SK-N-SH (cell line): ENCODE data around the gene PARP14. TPM values are rescaled to one million over a fixed set of nuclear protein-coding genes. Genes with fewer than 3 reads are reported as not detected.
A peak's percentile ranks its signal among the peaks of the same experiment; 100 is the strongest.

ENCODE experiments used
- CTCF ChIA-PET: fragments of 300-600, 350-600 bp; formaldehyde crosslinking; extraction: SDS; loops from one replicate; lab custom pipeline; 2021; lab: Yijun Ruan, JAX
- POLR2A ChIA-PET: fragments of 350-600 bp; sonication (Branson Sonifier 250); formaldehyde crosslinking; extraction: SDS; loops from one replicate; lab custom pipeline; 2020; ENCODE audit warnings: antibody characterized with exemption, inconsistent platforms; lab: Yijun Ruan, JAX
- DNase-seq: peaks from one replicate; pipeline ENCODE4 v3.0.0; 2012
- H2AFZ ChIP-seq: fragments of 200-600 bp; sonication (generic); 2 replicates; pipeline ENCODE4 v1.8.1; 2016; ENCODE audit warnings: antibody characterized with exemption, mild to moderate bottlenecking, low read depth
- H3F3A ChIP-seq: fragments of 200-600 bp; sonication (generic); replicated peaks from 2 replicates; pipeline ENCODE3; 2016; ENCODE audit warnings: antibody characterized with exemption, mild to moderate bottlenecking; ENCODE audit not compliant: insufficient read depth
- H3K27ac ChIP-seq, 2 experiments: fragments of 200-500 bp in 1 of 2; fragments of 200-600 bp in 1 of 2; sonication (Bioruptor generic) in 1 of 2; sonication (generic), shearing (Covaris generic) in 1 of 2; 2 replicates each; pipeline versions ENCODE4 v1.5.1 to v1.6.1; 2014 to 2016; ENCODE audit warnings: low read depth in 2 of 2, inconsistent platforms in 1 of 2, low read length in 1 of 2, mild to moderate bottlenecking in 1 of 2, mixed read lengths in 1 of 2
- H3K27me3 ChIP-seq: fragments of 200-600 bp; sonication (generic), shearing (Covaris generic); 2 replicates; pipeline ENCODE4 v1.6.1; 2016; ENCODE audit warnings: mixed run types; ENCODE audit not compliant: insufficient read depth
- H3K36me3 ChIP-seq, 2 experiments: fragments of 200-500 bp in 1 of 2; fragments of 200-600 bp in 1 of 2; sonication (Bioruptor generic) in 1 of 2; sonication (generic) in 1 of 2; replicated peaks in 1 of 2; 2 replicates each; pipeline versions ENCODE3 to v1.5.1; 2014 to 2016; ENCODE audit warnings: low read length in 1 of 2, mild to moderate bottlenecking in 1 of 2; ENCODE audit not compliant: insufficient read depth in 2 of 2, control insufficient read depth in 1 of 2
- H3K4me1 ChIP-seq, 2 experiments: fragments of 200-500 bp in 1 of 2; fragments of 200-600 bp in 1 of 2; sonication (Bioruptor generic) in 1 of 2; sonication (generic), shearing (Covaris generic) in 1 of 2; 2 replicates each; pipeline versions ENCODE4 v1.5.1 to v1.6.1; 2014 to 2016; ENCODE audit warnings: low read depth in 1 of 2, low read length in 1 of 2, mixed run types in 1 of 2; ENCODE audit not compliant: insufficient read depth in 2 of 2, control insufficient read depth in 1 of 2
- H3K4me2 ChIP-seq: fragments of 200-600 bp; sonication (generic), shearing (Covaris generic); 2 replicates; pipeline ENCODE4 v1.6.1; 2017; ENCODE audit warnings: mixed run types
- H3K4me3 ChIP-seq, 2 experiments: fragments of 200-500 bp in 1 of 2; fragments of 200-600 bp in 1 of 2; sonication (Bioruptor generic) in 1 of 2; sonication (generic), shearing (Covaris generic) in 1 of 2; 2 replicates each; pipeline versions ENCODE4 v1.5.1 to v1.8.1; 2014 to 2016; ENCODE audit warnings: low read depth in 2 of 2, inconsistent platforms in 1 of 2, low read length in 1 of 2, mild to moderate bottlenecking in 1 of 2, mixed read lengths in 1 of 2, moderate library complexity in 1 of 2
- H3K79me2 ChIP-seq: fragments of 200-600 bp; sonication (generic); 2 replicates; pipeline ENCODE4 v1.8.1; 2017; ENCODE audit warnings: mild to moderate bottlenecking; ENCODE audit not compliant: insufficient read depth
- H3K9ac ChIP-seq: fragments of 200-600 bp; sonication (generic); 2 replicates; pipeline ENCODE4 v1.6.1; 2017; ENCODE audit warnings: mixed run types
- H3K9me2 ChIP-seq: fragments of 200-600 bp; sonication (generic); 2 replicates; pipeline ENCODE4 v1.6.1; 2017; ENCODE audit warnings: mixed run types
- H3K9me3 ChIP-seq: fragments of 200-600 bp; sonication (generic); 2 replicates; pipeline ENCODE4 v1.6.1; 2017; ENCODE audit warnings: mixed run types, mild to moderate bottlenecking, moderate library complexity
- H4K20me1 ChIP-seq: fragments of 200-600 bp; sonication (generic); 2 replicates; pipeline ENCODE4 v1.6.1; 2017; ENCODE audit warnings: mild to moderate bottlenecking, mixed run types; ENCODE audit not compliant: insufficient read depth
- CTCF ChIP-seq: fragments of 200-600 bp; sonication (generic); IDR thresholded peaks from 2 replicates; pipeline ENCODE4 v1.6.1; 2017; ENCODE audit warnings: antibody characterized with exemption, mild to moderate bottlenecking, moderate library complexity
- EP300 ChIP-seq, 2 experiments: IDR thresholded peaks; 2 replicates each; pipeline versions ENCODE4 v1.4.0 to v1.6.1; 2012; ENCODE audit warnings: borderline replicate concordance in 1 of 2, low read depth in 1 of 2, low read length in 1 of 2
- FOXJ3 ChIP-seq: sonication (generic); formaldehyde crosslinking; IDR thresholded peaks from 2 replicates; pipeline ENCODE4 v1.5.1; 2020; ENCODE audit warnings: mild to moderate bottlenecking, missing genetic modification reagents
- FOXM1 ChIP-seq: IDR thresholded peaks from 2 replicates; pipeline ENCODE4 v1.4.0; 2012; ENCODE audit warnings: low read depth, mild to moderate bottlenecking
- GATA2 ChIP-seq: sonication (generic); formaldehyde crosslinking; IDR thresholded peaks from 2 replicates; pipeline ENCODE4 v1.5.0; 2020; ENCODE audit warnings: mild to moderate bottlenecking, missing genetic modification reagents
- IRF3 ChIP-seq: fragments of 150-350 bp; IDR thresholded peaks from 2 replicates; pipeline ENCODE4 v1.6.1; 2016; ENCODE audit warnings: mild to moderate bottlenecking, low read depth, low read length
- JUND ChIP-seq: IDR thresholded peaks from 2 replicates; pipeline ENCODE4 v1.4.0; 2012
- MAX ChIP-seq: IDR thresholded peaks from 2 replicates; pipeline ENCODE4 v1.4.0; 2012; ENCODE audit warnings: low read depth
- MEF2A ChIP-seq: IDR thresholded peaks from 2 replicates; pipeline ENCODE4 v1.4.0; 2012; ENCODE audit warnings: low read depth, borderline replicate concordance
- NFIC ChIP-seq: IDR thresholded peaks from 2 replicates; pipeline ENCODE4 v1.4.0; 2012; ENCODE audit warnings: borderline replicate concordance
- NRF1 ChIP-seq: IDR thresholded peaks from 2 replicates; pipeline ENCODE4 v1.6.1; 2012; ENCODE audit warnings: low read depth, mild to moderate bottlenecking, low read length
- POLR2AphosphoS5 ChIP-seq: IDR thresholded peaks from 2 replicates; pipeline ENCODE4 v1.6.1; 2012; ENCODE audit warnings: low read depth, low read length
- REST ChIP-seq: IDR thresholded peaks from 2 replicates; pipeline ENCODE4 v1.6.1; 2012; ENCODE audit warnings: mild to moderate bottlenecking, low read depth, low read length, moderate library complexity
- RFX5 ChIP-seq: IDR thresholded peaks from 2 replicates; pipeline ENCODE4 v1.6.1; 2012; ENCODE audit warnings: mild to moderate bottlenecking, improper control_type of control experiment, low read length
- RXRA ChIP-seq: IDR thresholded peaks from 2 replicates; pipeline ENCODE4 v1.4.0; 2012; ENCODE audit warnings: low read depth, mild to moderate bottlenecking, borderline replicate concordance
- SIN3A ChIP-seq: IDR thresholded peaks from 2 replicates; pipeline ENCODE4 v1.6.1; 2012; ENCODE audit warnings: low read depth, mild to moderate bottlenecking, low read length, moderate library complexity, borderline replicate concordance
- SMC3 ChIP-seq: IDR thresholded peaks from 2 replicates; pipeline ENCODE4 v1.6.1; 2012; ENCODE audit warnings: low read depth, low read length, improper control_type of control experiment
- TAF1 ChIP-seq: IDR thresholded peaks from 2 replicates; pipeline ENCODE4 v1.6.1; 2012; ENCODE audit warnings: low read depth, mild to moderate bottlenecking, low read length, moderate library complexity, borderline replicate concordance
- TEAD4 ChIP-seq: IDR thresholded peaks from 2 replicates; pipeline ENCODE4 v1.4.0; 2012; ENCODE audit warnings: mild to moderate bottlenecking, borderline replicate concordance; ENCODE audit not compliant: insufficient read depth
- USF1 ChIP-seq: IDR thresholded peaks from 2 replicates; pipeline ENCODE4 v1.4.0; 2012; ENCODE audit warnings: low read depth, borderline replicate concordance
- WGBS: methylation state at CpG from one replicate; pipeline ENCODE4 v1.1.6; 2017; ENCODE audit warnings: low lambda C conversion rate; 5-methylcytosine and 5-hydroxymethylcytosine counted together
- polyA plus RNA-seq, 3 experiments: library from polyadenylated mRNA; depleted of rRNA; stranded (reverse); fragments of >200 nt; gene quantifications; 2 replicates each; pipeline ENCODE4 v1.2.3, GENCODE V29; 2012

Gene PARP14
- polyA plus RNA-seq, 1 of the 3 experiments (the other 2 are of a cell fraction), result 9.2 TPM

- peak overlapping the region in 1 of 2 experiments; percentile 67; a peak in 1 of 4 replicates for H3K27ac ChIP-seq
- no peaks in the 10 kb centered on the region for H3F3A ChIP-seq
- H4K20me1 ChIP-seq, result no peaks in the 10 kb centered on the region
- H3K9ac ChIP-seq, result no peak overlapping the region
- no peak overlapping the region for H3K4me3 ChIP-seq
- no peaks in the 10 kb centered on the region for H3K79me2 ChIP-seq
- H3K9me2 ChIP-seq, result no peaks in the 10 kb centered on the region
- WGBS, result 95% methylated on average over 8 of the region's 8 CpGs
- no peak for DNase-seq
- peaks cover 0 to 6% of the 10 kb centered on the region in 2 experiments; a peak in 2 of 4 replicates for H3K4me1 ChIP-seq
- no peak overlapping the region for H3K4me2 ChIP-seq
- TF ChIP-seq TEAD4 (no peak), JUND (no peak), FOXM1 (no peak), IRF3 (no peak), RXRA (no peak), EP300 (IDR thresholded peaks at IDR 0.05; ENCODE audit: borderline replicate concordance in 1 of 2, low read depth in 1 of 2, low read length in 1 of 2) (no peak), MEF2A (no peak), REST (no peak), CTCF (no peak), MAX (no peak), POLR2AphosphoS5 (no peak), USF1 (no peak), TAF1 (no peak), SIN3A (no peak), GATA2 (CRISPR knock-in tag) (no peak), FOXJ3 (CRISPR knock-in tag) (no peak), NFIC (no peak), SMC3 (no peak), NRF1 (no peak), RFX5 (no peak)
- TF ChIP-seq, all 33 proteins: peak for 0
- POLR2A ChIA-PET, result no interaction called here
- Histone ChIP-seq H3K9me3 (no peaks in the 10 kb centered on the region), H3K36me3 (peaks cover 2 to 11% of the 10 kb centered on the region in 2 experiments), H2AFZ (no peak overlapping the region), H3K27me3 (no peaks in the 10 kb centered on the region)
- CTCF ChIA-PET, result interaction anchor here (1.0 kb wide), 1 partner anchor 18 kb away, joined by 3 read pairs; no protein-coding TSS in a partner anchor
These were observed 48.3 kb downstream of the PARP14 start for GRCh38 chr3:122728756-122729514.
